ENCODE results near the gene IL11. TPM values are rescaled to one million over a fixed set of nuclear protein-coding genes. Genes with fewer than 3 reads are reported as not detected.
A peak's percentile ranks its signal among the peaks of the same experiment; 100 is the strongest.

Gene IL11
- total RNA-seq, 1 experiment from 2014 or later = 1.8 TPM

DNA sequence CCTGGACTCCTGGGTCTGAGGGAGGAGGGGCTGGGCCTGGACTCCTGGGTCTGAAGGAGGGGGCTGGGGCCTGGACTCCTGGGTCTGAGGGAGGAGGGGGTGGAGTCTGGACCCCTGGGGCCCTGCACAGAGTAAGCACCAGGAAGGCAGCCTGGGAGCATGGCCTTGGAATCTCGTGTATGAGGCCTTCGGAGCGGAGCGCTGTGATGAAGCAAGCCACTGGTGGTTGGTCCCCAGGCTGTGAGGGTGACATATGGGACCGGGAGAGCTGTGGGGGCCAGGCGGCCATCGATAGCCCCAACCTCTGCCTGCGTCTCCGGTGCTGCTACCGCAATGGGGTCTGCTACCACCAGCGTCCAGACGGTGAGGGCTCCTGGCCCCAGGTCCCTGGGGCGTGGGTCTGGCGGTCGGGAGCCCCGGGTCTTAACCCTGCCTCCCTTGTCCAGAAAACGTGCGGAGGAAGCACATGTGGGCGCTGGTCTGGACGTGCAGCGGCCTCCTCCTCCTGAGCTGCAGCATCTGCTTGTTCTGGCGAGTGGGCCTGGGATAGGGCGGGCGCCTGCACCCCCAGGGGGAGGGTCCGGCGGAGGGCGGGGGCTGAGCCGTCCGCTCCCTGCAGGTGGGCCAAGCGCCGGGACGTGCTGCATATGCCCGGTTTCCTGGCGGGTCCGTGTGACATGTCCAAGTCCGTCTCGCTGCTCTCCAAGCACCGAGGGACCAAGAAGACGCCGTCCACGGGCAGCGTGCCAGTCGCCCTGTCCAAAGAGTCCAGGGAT is 7.3 kb upstream of the IL11 start (continued):
- TF ChIP-seq, protein P1, sequence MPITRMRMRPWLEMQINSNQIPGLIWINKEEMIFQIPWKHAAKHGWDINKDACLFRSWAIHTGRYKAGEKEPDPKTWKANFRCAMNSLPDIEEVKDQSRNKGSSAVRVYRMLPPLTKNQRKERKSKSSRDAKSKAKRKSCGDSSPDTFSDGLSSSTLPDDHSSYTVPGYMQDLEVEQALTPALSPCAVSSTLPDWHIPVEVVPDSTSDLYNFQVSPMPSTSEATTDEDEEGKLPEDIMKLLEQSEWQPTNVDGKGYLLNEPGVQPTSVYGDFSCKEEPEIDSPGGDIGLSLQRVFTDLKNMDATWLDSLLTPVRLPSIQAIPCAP (CRISPR knock-in tag; IDR thresholded peaks at IDR 0.05) = no peak
- TF ChIP-seq FOXK1 (CRISPR knock-in tag; IDR thresholded peaks at IDR 0.05) = no peak
- TF ChIP-seq GTF2I (CRISPR knock-in tag; conservative IDR thresholded peaks at IDR 0.05) = no peak
- TF ChIP-seq ETV6 (CRISPR knock-in tag; IDR thresholded peaks at IDR 0.05) = 0 out of 2 replicates have a peak, but pooled peaks have one; percentile 13
- TF ChIP-seq, protein P2, sequence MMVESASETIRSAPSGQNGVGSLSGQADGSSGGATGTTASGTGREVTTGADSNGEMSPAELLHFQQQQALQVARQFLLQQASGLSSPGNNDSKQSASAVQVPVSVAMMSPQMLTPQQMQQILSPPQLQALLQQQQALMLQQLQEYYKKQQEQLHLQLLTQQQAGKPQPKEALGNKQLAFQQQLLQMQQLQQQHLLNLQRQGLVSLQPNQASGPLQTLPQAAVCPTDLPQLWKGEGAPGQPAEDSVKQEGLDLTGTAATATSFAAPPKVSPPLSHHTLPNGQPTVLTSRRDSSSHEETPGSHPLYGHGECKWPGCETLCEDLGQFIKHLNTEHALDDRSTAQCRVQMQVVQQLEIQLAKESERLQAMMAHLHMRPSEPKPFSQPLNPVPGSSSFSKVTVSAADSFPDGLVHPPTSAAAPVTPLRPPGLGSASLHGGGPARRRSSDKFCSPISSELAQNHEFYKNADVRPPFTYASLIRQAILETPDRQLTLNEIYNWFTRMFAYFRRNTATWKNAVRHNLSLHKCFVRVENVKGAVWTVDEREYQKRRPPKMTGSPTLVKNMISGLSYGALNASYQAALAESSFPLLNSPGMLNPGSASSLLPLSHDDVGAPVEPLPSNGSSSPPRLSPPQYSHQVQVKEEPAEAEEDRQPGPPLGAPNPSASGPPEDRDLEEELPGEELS (CRISPR knock-in tag; IDR thresholded peaks at IDR 0.05) = 0 out of 2 replicates have a peak, but pooled peaks have one; percentile 46
- TF ChIP-seq, protein P3, sequence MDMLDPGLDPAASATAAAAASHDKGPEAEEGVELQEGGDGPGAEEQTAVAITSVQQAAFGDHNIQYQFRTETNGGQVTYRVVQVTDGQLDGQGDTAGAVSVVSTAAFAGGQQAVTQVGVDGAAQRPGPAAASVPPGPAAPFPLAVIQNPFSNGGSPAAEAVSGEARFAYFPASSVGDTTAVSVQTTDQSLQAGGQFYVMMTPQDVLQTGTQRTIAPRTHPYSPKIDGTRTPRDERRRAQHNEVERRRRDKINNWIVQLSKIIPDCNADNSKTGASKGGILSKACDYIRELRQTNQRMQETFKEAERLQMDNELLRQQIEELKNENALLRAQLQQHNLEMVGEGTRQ (CRISPR knock-in tag; IDR thresholded peaks at IDR 0.05) = no peak; the same call in 1 of the 2 replicates
- no peak for TF ChIP-seq ZNF396 (CRISPR knock-in tag; IDR thresholded peaks at IDR 0.05; ENCODE audit: borderline replicate concordance)
- peak; percentile 7; the same call in 1 of the 2 replicates for TF ChIP-seq ZNF121 (CRISPR knock-in tag; IDR thresholded peaks at IDR 0.05)
- TF ChIP-seq, protein P4, sequence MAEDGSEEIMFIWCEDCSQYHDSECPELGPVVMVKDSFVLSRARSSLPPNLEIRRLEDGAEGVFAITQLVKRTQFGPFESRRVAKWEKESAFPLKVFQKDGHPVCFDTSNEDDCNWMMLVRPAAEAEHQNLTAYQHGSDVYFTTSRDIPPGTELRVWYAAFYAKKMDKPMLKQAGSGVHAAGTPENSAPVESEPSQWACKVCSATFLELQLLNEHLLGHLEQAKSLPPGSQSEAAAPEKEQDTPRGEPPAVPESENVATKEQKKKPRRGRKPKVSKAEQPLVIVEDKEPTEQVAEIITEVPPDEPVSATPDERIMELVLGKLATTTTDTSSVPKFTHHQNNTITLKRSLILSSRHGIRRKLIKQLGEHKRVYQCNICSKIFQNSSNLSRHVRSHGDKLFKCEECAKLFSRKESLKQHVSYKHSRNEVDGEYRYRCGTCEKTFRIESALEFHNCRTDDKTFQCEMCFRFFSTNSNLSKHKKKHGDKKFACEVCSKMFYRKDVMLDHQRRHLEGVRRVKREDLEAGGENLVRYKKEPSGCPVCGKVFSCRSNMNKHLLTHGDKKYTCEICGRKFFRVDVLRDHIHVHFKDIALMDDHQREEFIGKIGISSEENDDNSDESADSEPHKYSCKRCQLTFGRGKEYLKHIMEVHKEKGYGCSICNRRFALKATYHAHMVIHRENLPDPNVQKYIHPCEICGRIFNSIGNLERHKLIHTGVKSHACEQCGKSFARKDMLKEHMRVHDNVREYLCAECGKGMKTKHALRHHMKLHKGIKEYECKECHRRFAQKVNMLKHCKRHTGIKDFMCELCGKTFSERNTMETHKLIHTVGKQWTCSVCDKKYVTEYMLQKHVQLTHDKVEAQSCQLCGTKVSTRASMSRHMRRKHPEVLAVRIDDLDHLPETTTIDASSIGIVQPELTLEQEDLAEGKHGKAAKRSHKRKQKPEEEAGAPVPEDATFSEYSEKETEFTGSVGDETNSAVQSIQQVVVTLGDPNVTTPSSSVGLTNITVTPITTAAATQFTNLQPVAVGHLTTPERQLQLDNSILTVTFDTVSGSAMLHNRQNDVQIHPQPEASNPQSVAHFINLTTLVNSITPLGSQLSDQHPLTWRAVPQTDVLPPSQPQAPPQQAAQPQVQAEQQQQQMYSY (CRISPR knock-in tag; IDR thresholded peaks at IDR 0.05) = peak; percentile 32; the same call in 1 of the 2 replicates
- TF ChIP-seq, protein P5, sequence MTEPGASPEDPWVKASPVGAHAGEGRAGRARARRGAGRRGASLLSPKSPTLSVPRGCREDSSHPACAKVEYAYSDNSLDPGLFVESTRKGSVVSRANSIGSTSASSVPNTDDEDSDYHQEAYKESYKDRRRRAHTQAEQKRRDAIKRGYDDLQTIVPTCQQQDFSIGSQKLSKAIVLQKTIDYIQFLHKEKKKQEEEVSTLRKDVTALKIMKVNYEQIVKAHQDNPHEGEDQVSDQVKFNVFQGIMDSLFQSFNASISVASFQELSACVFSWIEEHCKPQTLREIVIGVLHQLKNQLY (CRISPR knock-in tag; IDR thresholded peaks at IDR 0.05) = no peak
- no peak for TF ChIP-seq SMAD3 (CRISPR knock-in tag; IDR thresholded peaks at IDR 0.05; ENCODE audit: borderline replicate concordance)
- TF ChIP-seq, protein P6, sequence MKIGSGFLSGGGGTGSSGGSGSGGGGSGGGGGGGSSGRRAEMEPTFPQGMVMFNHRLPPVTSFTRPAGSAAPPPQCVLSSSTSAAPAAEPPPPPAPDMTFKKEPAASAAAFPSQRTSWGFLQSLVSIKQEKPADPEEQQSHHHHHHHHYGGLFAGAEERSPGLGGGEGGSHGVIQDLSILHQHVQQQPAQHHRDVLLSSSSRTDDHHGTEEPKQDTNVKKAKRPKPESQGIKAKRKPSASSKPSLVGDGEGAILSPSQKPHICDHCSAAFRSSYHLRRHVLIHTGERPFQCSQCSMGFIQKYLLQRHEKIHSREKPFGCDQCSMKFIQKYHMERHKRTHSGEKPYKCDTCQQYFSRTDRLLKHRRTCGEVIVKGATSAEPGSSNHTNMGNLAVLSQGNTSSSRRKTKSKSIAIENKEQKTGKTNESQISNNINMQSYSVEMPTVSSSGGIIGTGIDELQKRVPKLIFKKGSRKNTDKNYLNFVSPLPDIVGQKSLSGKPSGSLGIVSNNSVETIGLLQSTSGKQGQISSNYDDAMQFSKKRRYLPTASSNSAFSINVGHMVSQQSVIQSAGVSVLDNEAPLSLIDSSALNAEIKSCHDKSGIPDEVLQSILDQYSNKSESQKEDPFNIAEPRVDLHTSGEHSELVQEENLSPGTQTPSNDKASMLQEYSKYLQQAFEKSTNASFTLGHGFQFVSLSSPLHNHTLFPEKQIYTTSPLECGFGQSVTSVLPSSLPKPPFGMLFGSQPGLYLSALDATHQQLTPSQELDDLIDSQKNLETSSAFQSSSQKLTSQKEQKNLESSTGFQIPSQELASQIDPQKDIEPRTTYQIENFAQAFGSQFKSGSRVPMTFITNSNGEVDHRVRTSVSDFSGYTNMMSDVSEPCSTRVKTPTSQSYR (CRISPR knock-in tag; IDR thresholded peaks at IDR 0.05) = no peak
- TF ChIP-seq, protein P7, sequence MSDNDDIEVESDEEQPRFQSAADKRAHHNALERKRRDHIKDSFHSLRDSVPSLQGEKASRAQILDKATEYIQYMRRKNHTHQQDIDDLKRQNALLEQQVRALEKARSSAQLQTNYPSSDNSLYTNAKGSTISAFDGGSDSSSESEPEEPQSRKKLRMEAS (CRISPR knock-in tag; IDR thresholded peaks at IDR 0.05) = peak; percentile 56; the same call in 1 of the 2 replicates

Measured in WTC11 (cell line).